K562 treated with DMSO at 1 percent for 24 hours (cell line): Measurements from ENCODE around the gene PGA5. TPM values are rescaled to one million over a fixed set of nuclear protein-coding genes. Genes with fewer than 3 reads are reported as not detected.

Source experiments
- total RNA-seq: library from RNA; unstranded; fragments of 300-600 nt; gene quantifications from 2 replicates; pipeline ENCODE4 v1.2.3, GENCODE V29; 2022; ENCODE audit warnings: low read depth; ENCODE audit not compliant: insufficient read depth

PGA5 gene
- not detected in 2 replicates for total RNA-seq

GRCh38 chr11:61240875-61241274 lies at the start of gene PGA5:
PGA5 (plus strand) TSS chr11:61241175; CDS start chr11:61241227, 52 bp downstream.

GRCh38 chr11:61202950-61203746 lies 37.8 kb upstream of the PGA5 start, which contains the start of gene PGA3:
PGA3 (plus strand) TSS chr11:61203515; CDS start chr11:61203565, 50 bp downstream.

GRCh38 chr11:61222047-61222446 lies 18.9 kb upstream of the PGA5 start, which contains the start of gene PGA4:
PGA4 (plus strand) TSS chr11:61222347; CDS start chr11:61222401, 54 bp downstream.

GRCh38 chr11:61294717-61295595 lies 54.0 kb downstream of the PGA5 start, which contains the start of gene VWCE:
VWCE (minus strand) TSS chr11:61295316; CDS start chr11:61295037, 279 bp downstream.

Other genes starting within 250 kb of the PGA5 start
- gene CD5, start 138.7 kb upstream of the PGA5 start, total RNA-seq: not detected in 2 replicates
- 25.3 and 26.6 TPM in 2 replicates for gene VPS37C, start 79.7 kb upstream of the PGA5 start, total RNA-seq
- not detected in 2 replicates for gene PGA3, start 37.7 kb upstream of the PGA5 start, total RNA-seq
- not detected in 2 replicates for gene PGA4, start 18.8 kb upstream of the PGA5 start, total RNA-seq
- gene VWCE, start 54.1 kb downstream of the PGA5 start, total RNA-seq: 1.9 and 2.3 TPM in 2 replicates
- 159 and 172 TPM in 2 replicates for gene DDB1, start 91.9 kb downstream of the PGA5 start, total RNA-seq
- 38.6 and 49.7 TPM in 2 replicates for gene TKFC, start 92.1 kb downstream of the PGA5 start, total RNA-seq
- 113 and 115 TPM in 2 replicates for gene CYB561A3, start 120.7 kb downstream of the PGA5 start, total RNA-seq
- gene TMEM138, start 121.2 kb downstream of the PGA5 start, total RNA-seq: 34.0 and 35.9 TPM in 2 replicates
- 7.4 and 8.3 TPM in 2 replicates for gene TMEM216, start 151.4 kb downstream of the PGA5 start, total RNA-seq
- 55.1 and 58.4 TPM in 2 replicates for gene CPSF7, start 188.8 kb downstream of the PGA5 start, total RNA-seq
- gene SDHAF2, start 188.9 kb downstream of the PGA5 start, total RNA-seq: 38.9 and 46.5 TPM in 2 replicates